ENCODE measurements around the gene GDPD3. TPM values are rescaled to one million over a fixed set of nuclear protein-coding genes. Genes with fewer than 3 reads are reported as not detected.

The GDPD3 gene
- total RNA-seq, 1 experiment from 2014 or later, result 3.8 TPM

- H3K4me1 ChIP-seq (ENCODE audit: insufficient read depth, low read length), result no peaks in the 10 kb centered on the region
- Mint-ChIP-seq H3K27ac (peak overlapping the region in 1 of 3 experiments; percentile 86; a peak in 1 of 7 replicates), H3K9me3 (no peaks in the 10 kb centered on the region), H3K4me1 (peaks cover 8 to 14% of the 10 kb centered on the region in 2 experiments), H3K4me3 (peak overlapping the region; percentile 79 to 89), H3K36me3 (ENCODE audit: insufficient read depth in 1 of 3, low read depth in 3 of 3) (peaks cover 0 to 19% (median 12%) of the 10 kb centered on the region in 3 experiments; a peak in 5 of 7 replicates), H3K27me3 (ENCODE audit: low read depth) (peaks cover 4% of the 10 kb centered on the region)
- H2BK5ac ChIP-seq (ENCODE audit: insufficient read length, low read length), result no peak overlapping the region
- peaks cover 3% of the 10 kb centered on the region for H3K23me2 ChIP-seq (ENCODE audit: insufficient read length, low read depth, low read length, poor library complexity, severe bottlenecking)
- H3K14ac ChIP-seq (ENCODE audit: insufficient read depth, low read length), result peak overlapping the region; percentile 81; the same call in 1 of the 2 replicates
- H3K4ac ChIP-seq (ENCODE audit: low read depth, low read length), result no peak overlapping the region
- H3K27ac ChIP-seq (ENCODE audit: insufficient read length, low read depth, low read length), result no peak overlapping the region
- no peak overlapping the region for H2AK5ac ChIP-seq (ENCODE audit: insufficient read length, low read length)
- no peak overlapping the region for H2BK20ac ChIP-seq (ENCODE audit: low read depth, low read length, poor library complexity, severe bottlenecking)
- no CpG with 5 or more reads among the region's 42 CpGs for WGBS (ENCODE audit: extremely low coverage, insufficient read length, low lambda C conversion rate)
- H4K91ac ChIP-seq (ENCODE audit: insufficient read length, low read depth, low read length), result no peak overlapping the region
- H3K9me3 ChIP-seq (ENCODE audit: control insufficient read depth, low read depth, low read length), result no peaks in the 10 kb centered on the region
- H2BK120ac ChIP-seq (ENCODE audit: low read depth, low read length, poor library complexity, severe bottlenecking), result no peak overlapping the region
- H4K5ac ChIP-seq (ENCODE audit: insufficient read length, low read depth, low read length), result no peak overlapping the region
- H3K18ac ChIP-seq (ENCODE audit: insufficient read length, low read depth, low read length), result peak overlapping the region; percentile 76
- DNase-seq, result no peak
- H3K27me3 ChIP-seq (ENCODE audit: insufficient read depth, low read length), result no peaks in the 10 kb centered on the region; the same call in 1 of the 2 replicates
- no peak overlapping the region for H3K23ac ChIP-seq (ENCODE audit: insufficient read length, low read depth, low read length)
- no peaks in the 10 kb centered on the region for H4K20me1 ChIP-seq (ENCODE audit: control insufficient read depth, insufficient read depth, insufficient read length)
- H2BK12ac ChIP-seq (ENCODE audit: insufficient read length, low read depth, low read length), result no peak overlapping the region
- peak overlapping the region; percentile 52 for H3K4me2 ChIP-seq (ENCODE audit: insufficient read depth, insufficient read length, low read length)
- no peak overlapping the region for H4K8ac ChIP-seq (replicated peaks; ENCODE audit: insufficient read length, low read depth, low read length)
- TF ChIP-seq CTCF (conservative IDR thresholded peaks at IDR 0.05), result no peak
- no peak overlapping the region for H3K56ac ChIP-seq (ENCODE audit: insufficient read length, low read depth, low read length)
- no peaks in the 10 kb centered on the region for H3K79me2 ChIP-seq (ENCODE audit: insufficient read depth, low read length)
- no peak overlapping the region for H2BK15ac ChIP-seq (ENCODE audit: low read depth, low read length)
- H3T11ph ChIP-seq (ENCODE audit: low read length), result no peak overlapping the region
- H3K9ac ChIP-seq (ENCODE audit: extremely low read depth, insufficient read length, low read length), result no peak overlapping the region
- no peak overlapping the region for H2AFZ ChIP-seq (ENCODE audit: low read length)
- H3K79me1 ChIP-seq (ENCODE audit: insufficient read depth, low read depth, low read length, poor library complexity, severe bottlenecking), result no peaks in the 10 kb centered on the region
Observed at GRCh38 chr16:30122604-30123160, 9.3 kb upstream of the GDPD3 start.

All from H9 (cell line).